Measurements from ENCODE around the gene PDCD1.
"Not testable (repeated sequence)": the region's sequence is repeated elsewhere in the genome, so short reads cannot be mapped to it uniquely, and the experiment has no call there.

DNA sequence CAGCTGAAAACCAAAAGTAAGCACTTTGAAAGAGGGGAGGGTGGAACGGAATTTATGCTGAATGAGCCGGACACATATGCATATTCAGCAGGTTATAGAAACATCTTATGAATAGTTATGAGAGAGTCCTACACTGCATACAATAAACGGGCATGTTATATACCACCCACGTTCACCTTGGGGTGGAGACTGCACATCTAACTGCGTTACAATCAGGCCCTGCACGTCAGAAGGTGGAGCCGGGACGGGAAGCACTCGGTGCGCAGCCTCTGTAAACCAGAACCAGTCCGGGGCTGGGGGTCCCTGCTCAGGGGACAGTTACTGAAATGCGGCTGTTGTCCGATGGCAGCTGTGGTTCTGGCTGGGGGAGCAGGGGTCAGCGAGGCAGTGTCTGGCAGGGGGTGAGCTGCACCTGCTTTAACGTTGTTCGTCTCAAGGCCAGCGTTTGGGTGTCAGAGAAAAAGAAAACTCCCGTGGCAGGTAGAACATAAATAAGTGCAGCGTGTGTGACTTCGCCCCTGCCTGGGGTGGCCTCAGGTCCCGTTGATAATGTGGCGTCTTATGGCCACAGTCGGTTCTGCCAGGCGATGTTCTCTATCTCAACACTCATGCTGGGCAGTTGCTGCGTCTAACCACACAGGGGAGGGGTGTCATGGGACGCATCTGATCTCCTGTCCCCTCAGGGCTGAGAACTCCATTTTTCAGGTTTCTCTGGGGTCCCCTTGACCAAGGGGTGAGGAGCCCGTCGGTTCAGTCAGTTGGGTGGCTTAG, 24.8 kb downstream of the PDCD1 start:
- TF ChIP-seq, protein P1, sequence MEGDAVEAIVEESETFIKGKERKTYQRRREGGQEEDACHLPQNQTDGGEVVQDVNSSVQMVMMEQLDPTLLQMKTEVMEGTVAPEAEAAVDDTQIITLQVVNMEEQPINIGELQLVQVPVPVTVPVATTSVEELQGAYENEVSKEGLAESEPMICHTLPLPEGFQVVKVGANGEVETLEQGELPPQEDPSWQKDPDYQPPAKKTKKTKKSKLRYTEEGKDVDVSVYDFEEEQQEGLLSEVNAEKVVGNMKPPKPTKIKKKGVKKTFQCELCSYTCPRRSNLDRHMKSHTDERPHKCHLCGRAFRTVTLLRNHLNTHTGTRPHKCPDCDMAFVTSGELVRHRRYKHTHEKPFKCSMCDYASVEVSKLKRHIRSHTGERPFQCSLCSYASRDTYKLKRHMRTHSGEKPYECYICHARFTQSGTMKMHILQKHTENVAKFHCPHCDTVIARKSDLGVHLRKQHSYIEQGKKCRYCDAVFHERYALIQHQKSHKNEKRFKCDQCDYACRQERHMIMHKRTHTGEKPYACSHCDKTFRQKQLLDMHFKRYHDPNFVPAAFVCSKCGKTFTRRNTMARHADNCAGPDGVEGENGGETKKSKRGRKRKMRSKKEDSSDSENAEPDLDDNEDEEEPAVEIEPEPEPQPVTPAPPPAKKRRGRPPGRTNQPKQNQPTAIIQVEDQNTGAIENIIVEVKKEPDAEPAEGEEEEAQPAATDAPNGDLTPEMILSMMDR (IDR thresholded peaks at IDR 0.05; ENCODE audit: poor library complexity), result not testable (repeated sequence)
- TF ChIP-seq EZH2phosphoT487 (IDR thresholded peaks at IDR 0.05; ENCODE audit: low read depth, severe bottlenecking, unreplicated experiment), result not testable (repeated sequence)
